Measurements from ENCODE around the gene LINGO1. TPM values are rescaled to one million over a fixed set of nuclear protein-coding genes. Genes with fewer than 3 reads are reported as not detected.

LINGO1 gene
- total and polyA plus RNA-seq, 9 of the 15 experiments (the other 6 are each of a cell fraction or from before 2014, with no cell fraction given): 0.07 to 15.3 (median 2.1) TPM

DNA sequence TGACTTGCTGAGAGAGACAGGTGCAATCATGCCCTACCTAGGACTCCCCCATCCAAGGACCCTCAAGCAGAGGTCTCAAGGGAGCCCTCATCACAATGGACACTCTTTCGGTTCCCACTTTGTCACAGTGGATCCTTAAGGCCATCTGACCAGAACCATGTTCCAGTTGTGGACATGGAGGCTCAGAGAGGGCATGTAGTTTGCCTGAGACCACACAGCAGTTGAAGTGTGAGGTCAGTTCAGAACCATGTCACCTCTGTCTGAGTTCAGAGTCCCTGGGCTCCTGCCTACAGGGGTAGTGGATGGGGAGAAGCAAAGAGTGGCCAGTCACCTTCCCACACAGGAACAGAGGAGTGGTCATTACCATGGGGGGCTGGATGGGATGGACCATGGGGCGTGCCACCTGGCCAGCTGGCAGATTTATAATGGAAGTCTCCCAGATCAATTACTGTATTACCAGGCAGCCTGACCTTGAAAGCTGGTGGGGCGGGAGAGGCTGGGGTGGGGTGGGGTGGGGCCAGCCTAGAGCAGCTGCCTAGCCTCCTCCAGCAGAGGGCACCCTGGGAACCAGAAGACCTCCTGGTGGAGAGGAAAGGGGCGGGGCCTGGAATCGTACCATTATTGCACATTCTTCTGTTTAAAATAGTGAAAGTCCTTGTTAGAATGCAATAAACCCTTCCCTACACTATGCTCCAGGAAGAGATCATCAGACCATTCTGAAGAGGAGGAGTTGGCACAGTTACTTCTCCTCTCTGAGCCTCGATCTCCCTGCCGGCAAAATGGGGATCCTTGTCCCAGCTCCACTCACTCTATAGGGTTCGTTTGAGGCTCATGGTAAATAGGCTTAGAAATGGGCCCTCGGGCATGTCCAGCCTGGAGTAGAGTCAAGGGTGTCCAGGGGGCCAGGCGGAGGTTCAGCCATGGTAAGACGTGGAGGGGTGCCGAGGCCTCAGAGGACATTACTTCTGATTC, 26.9 kb upstream of the LINGO1 start (continued):
- no peak for TF ChIP-seq FOS (IDR thresholded peaks at IDR 0.05; ENCODE audit: extremely low read depth, insufficient read length)
- peak; percentile 65 for TF ChIP-seq SMC3 (conservative IDR thresholded peaks at IDR 0.05; ENCODE audit: insufficient read depth, low read depth, low read length)
- no peak for TF ChIP-seq EGR1 (conservative IDR thresholded peaks at IDR 0.05)
- peak; percentile 68 for TF ChIP-seq BCOR (IDR thresholded peaks at IDR 0.05)
- no peak for TF ChIP-seq ZNF316 (IDR thresholded peaks at IDR 0.05)
- no peak for TF ChIP-seq ELF4 (CRISPR knock-in tag; IDR thresholded peaks at IDR 0.05)
- peak; percentile 56 for TF ChIP-seq ZFP36 (IDR thresholded peaks at IDR 0.05; ENCODE audit: low read depth, low read length, partially characterized antibody)
- no peak for TF ChIP-seq ERF (CRISPR knock-in tag; IDR thresholded peaks at IDR 0.05)
- no peak for TF ChIP-seq RB1 (IDR thresholded peaks at IDR 0.05; ENCODE audit: low read depth)
- TF ChIP-seq RCOR1 (IDR thresholded peaks at IDR 0.05; ENCODE audit: borderline replicate concordance in 1 of 2, low read depth in 2 of 2, low read length in 2 of 2): 0 out of 4 replicates have a peak, but pooled peaks of 1 of the 2 experiments have one; percentile 6
- TF ChIP-seq, protein P1, sequence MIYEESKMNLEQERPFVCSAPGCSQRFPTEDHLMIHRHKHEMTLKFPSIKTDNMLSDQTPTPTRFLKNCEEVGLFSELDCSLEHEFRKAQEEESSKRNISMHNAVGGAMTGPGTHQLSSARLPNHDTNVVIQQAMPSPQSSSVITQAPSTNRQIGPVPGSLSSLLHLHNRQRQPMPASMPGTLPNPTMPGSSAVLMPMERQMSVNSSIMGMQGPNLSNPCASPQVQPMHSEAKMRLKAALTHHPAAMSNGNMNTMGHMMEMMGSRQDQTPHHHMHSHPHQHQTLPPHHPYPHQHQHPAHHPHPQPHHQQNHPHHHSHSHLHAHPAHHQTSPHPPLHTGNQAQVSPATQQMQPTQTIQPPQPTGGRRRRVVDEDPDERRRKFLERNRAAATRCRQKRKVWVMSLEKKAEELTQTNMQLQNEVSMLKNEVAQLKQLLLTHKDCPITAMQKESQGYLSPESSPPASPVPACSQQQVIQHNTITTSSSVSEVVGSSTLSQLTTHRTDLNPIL (CRISPR knock-in tag; IDR thresholded peaks at IDR 0.05): no peak
- no peak for TF ChIP-seq NCOA4 (IDR thresholded peaks at IDR 0.05; ENCODE audit: partially characterized antibody)
- TF ChIP-seq ZNF175 (CRISPR knock-in tag; IDR thresholded peaks at IDR 0.05; ENCODE audit: low read depth): no peak
